HG03175 (cell line): ENCODE measurements around the gene DHX32.

ENCODE experiments used
- ATAC-seq: cut with Tn5 transposase; IDR thresholded peaks from one replicate; pipeline ENCODE4 v1.9.1; 2021; ENCODE audit warnings: mild to moderate bottlenecking, moderate library complexity; ENCODE audit not compliant: unreplicated experiment

The DHX32 gene

GRCh38 chr10:125816548-125816947 is 64.5 kb downstream of the DHX32 start:
- no peak for ATAC-seq

- no peak for ATAC-seq
These were observed 65.3 kb downstream of the DHX32 start for GRCh38 chr10:125815764-125816163.

GRCh38 chr10:125812128-125812750 is 68.9 kb downstream of the DHX32 start:
- ATAC-seq, result no peak

- ATAC-seq, result no peak
These were observed 69.8 kb downstream of the DHX32 start for GRCh38 chr10:125811251-125811650.

- no peak for ATAC-seq
These were observed 73.0 kb downstream of the DHX32 start for GRCh38 chr10:125808047-125808446.

GRCh38 chr10:125802739-125803138 is 78.4 kb downstream of the DHX32 start:
- ATAC-seq, result no peak

GRCh38 chr10:125802131-125802530 is 79.0 kb downstream of the DHX32 start:
- no peak for ATAC-seq

- ATAC-seq, result no peak
These were observed 79.5 kb downstream of the DHX32 start for GRCh38 chr10:125801574-125801973.

- ATAC-seq, result no peak
These were observed 81.5 kb downstream of the DHX32 start for GRCh38 chr10:125799451-125800182.

- ATAC-seq, result no peak
These were observed 83.0 kb downstream of the DHX32 start for GRCh38 chr10:125797994-125798662.

- no peak for ATAC-seq
These were observed 83.7 kb downstream of the DHX32 start for GRCh38 chr10:125797424-125797823.

GRCh38 chr10:125795637-125796190 is 85.4 kb downstream of the DHX32 start:
- no peak for ATAC-seq

GRCh38 chr10:125795128-125795527 is 86.0 kb downstream of the DHX32 start:
- no peak for ATAC-seq

- no peak for ATAC-seq
These were observed 88.5 kb downstream of the DHX32 start for GRCh38 chr10:125792342-125793300.

GRCh38 chr10:125788156-125789034 is 92.7 kb downstream of the DHX32 start:
- ATAC-seq, result no peak
